ENCODE measurements around the gene TRERF1. TPM values are rescaled to one million over a fixed set of nuclear protein-coding genes. Genes with fewer than 3 reads are reported as not detected.

The TRERF1 gene
- polyA plus RNA-seq, 1 of the 3 experiments (the other 2 are of a cell fraction) = 3.6 TPM

- Histone ChIP-seq H3K4me2 (peak overlapping the region; percentile 32; the same call in 1 of the 2 replicates), H3K36me3 (replicated peaks in 1 of 2; ENCODE audit: control insufficient read depth in 1 of 2, insufficient read depth in 2 of 2, low read length in 1 of 2) (no peaks in the 10 kb centered on the region), H3K27me3 (ENCODE audit: insufficient read depth) (no peaks in the 10 kb centered on the region), H3F3A (replicated peaks; ENCODE audit: insufficient read depth) (peaks cover 8% of the 10 kb centered on the region), H3K27ac (ENCODE audit: low read depth in 2 of 2, low read length in 1 of 2) (no peak overlapping the region), H3K9me2 (no peaks in the 10 kb centered on the region), H3K9ac (no peak overlapping the region), H4K20me1 (ENCODE audit: insufficient read depth) (peaks cover 14% of the 10 kb centered on the region; the same call in 1 of the 2 replicates), H3K79me2 (ENCODE audit: insufficient read depth) (peaks cover 20% of the 10 kb centered on the region), H2AFZ (ENCODE audit: low read depth) (no peak overlapping the region), H3K9me3 (no peaks in the 10 kb centered on the region), H3K4me3 (ENCODE audit: low read depth in 2 of 2, low read length in 1 of 2) (no peak overlapping the region), H3K4me1 (ENCODE audit: control insufficient read depth in 1 of 2, insufficient read depth in 2 of 2, low read depth in 1 of 2, low read length in 1 of 2) (peaks cover 6 to 10% of the 10 kb centered on the region in 2 experiments)
- 84% methylated on average over 5 of the region's 5 CpGs for WGBS (ENCODE audit: low lambda C conversion rate)
- POLR2A ChIA-PET = no interaction called here
- TF ChIP-seq RAD21 (IDR thresholded peaks at IDR 0.05; ENCODE audit: low read length) (no peak), TEAD4 (IDR thresholded peaks at IDR 0.05; ENCODE audit: borderline replicate concordance, insufficient read depth) (no peak), EP300 (IDR thresholded peaks at IDR 0.05; ENCODE audit: borderline replicate concordance in 1 of 2, low read depth in 1 of 2, low read length in 1 of 2) (no peak), NRF1 (IDR thresholded peaks at IDR 0.05; ENCODE audit: low read depth, low read length) (no peak)
- CTCF ChIA-PET = no interaction called here
- no peak for DNase-seq
These were observed 47.2 kb downstream of the TRERF1 start for GRCh38 chr6:42404484-42404883.

GRCh38 chr6:42403831-42404230 is 47.9 kb downstream of the TRERF1 start:
- ChIA-PET POLR2A (no interaction called here), CTCF (no interaction called here)
- H3K4me3 ChIP-seq (ENCODE audit: low read depth in 2 of 2, low read length in 1 of 2) = no peak overlapping the region
- no peaks in the 10 kb centered on the region for H3K36me3 ChIP-seq (replicated peaks in 1 of 2; ENCODE audit: control insufficient read depth in 1 of 2, insufficient read depth in 2 of 2, low read length in 1 of 2)
- WGBS (ENCODE audit: low lambda C conversion rate) = 96% methylated on average over 5 of the region's 5 CpGs
- H4K20me1 ChIP-seq (ENCODE audit: insufficient read depth) = peaks cover 14% of the 10 kb centered on the region; the same call in 1 of the 2 replicates
- no peak overlapping the region for H3K4me2 ChIP-seq
- no peaks in the 10 kb centered on the region for H3K27me3 ChIP-seq (ENCODE audit: insufficient read depth)
- H3K9me3 ChIP-seq = no peaks in the 10 kb centered on the region
- peaks cover 21% of the 10 kb centered on the region for H3K79me2 ChIP-seq (ENCODE audit: insufficient read depth)
- H3K9ac ChIP-seq = no peak overlapping the region
- no peaks in the 10 kb centered on the region for H3K9me2 ChIP-seq
- no peak overlapping the region for H3K27ac ChIP-seq (ENCODE audit: low read depth in 2 of 2, low read length in 1 of 2)
- no peak for TF ChIP-seq PBX3 (IDR thresholded peaks at IDR 0.05)
- H2AFZ ChIP-seq (ENCODE audit: low read depth) = no peak overlapping the region
- H3F3A ChIP-seq (replicated peaks; ENCODE audit: insufficient read depth) = peaks cover 8% of the 10 kb centered on the region
- H3K4me1 ChIP-seq (ENCODE audit: control insufficient read depth in 1 of 2, insufficient read depth in 2 of 2, low read depth in 1 of 2, low read length in 1 of 2) = peaks cover 6 to 10% of the 10 kb centered on the region in 2 experiments; a peak in 3 of 4 replicates
- DNase-seq = no peak

GRCh38 chr6:42403421-42403820 is 48.3 kb downstream of the TRERF1 start:
- ChIA-PET CTCF (no interaction called here), POLR2A (no interaction called here)
- DNase-seq = no peak
- Histone ChIP-seq H3K4me2 (no peak overlapping the region), H2AFZ (ENCODE audit: low read depth) (no peak overlapping the region), H3K4me1 (ENCODE audit: control insufficient read depth in 1 of 2, insufficient read depth in 2 of 2, low read depth in 1 of 2, low read length in 1 of 2) (peaks cover 6 to 10% of the 10 kb centered on the region in 2 experiments; a peak in 3 of 4 replicates), H3K27me3 (ENCODE audit: insufficient read depth) (no peaks in the 10 kb centered on the region), H3K4me3 (ENCODE audit: low read depth in 2 of 2, low read length in 1 of 2) (no peak overlapping the region), H3K36me3 (replicated peaks in 1 of 2; ENCODE audit: control insufficient read depth in 1 of 2, insufficient read depth in 2 of 2, low read length in 1 of 2) (no peaks in the 10 kb centered on the region), H3K27ac (ENCODE audit: low read depth in 2 of 2, low read length in 1 of 2) (no peak overlapping the region), H4K20me1 (ENCODE audit: insufficient read depth) (peaks cover 14% of the 10 kb centered on the region; the same call in 1 of the 2 replicates), H3F3A (replicated peaks; ENCODE audit: insufficient read depth) (peaks cover 8% of the 10 kb centered on the region), H3K9me3 (no peaks in the 10 kb centered on the region), H3K79me2 (ENCODE audit: insufficient read depth) (peaks cover 26% of the 10 kb centered on the region), H3K9me2 (no peaks in the 10 kb centered on the region), H3K9ac (no peak overlapping the region)
- WGBS (ENCODE audit: low lambda C conversion rate) = 98% methylated on average over 7 of the region's 7 CpGs
- TF ChIP-seq SIN3A (IDR thresholded peaks at IDR 0.05; ENCODE audit: borderline replicate concordance, low read depth, low read length) (no peak), TEAD4 (IDR thresholded peaks at IDR 0.05; ENCODE audit: borderline replicate concordance, insufficient read depth) (no peak)

All from SK-N-SH (cell line).